Activated naive CD8-positive, alpha-beta T cell treated with anti-CD3 and anti-CD28 coated beads for 36 hours (primary cell): ENCODE results near the gene CELF2. TPM values are rescaled to one million over a fixed set of nuclear protein-coding genes. Genes with fewer than 3 reads are reported as not detected.

Experiments
- DNase-seq: peaks from one replicate; pipeline ENCODE4 v3.0.0; 2021
- H3K27ac Mint-ChIP-seq: one replicate; pipeline ENCODE4 v1.8.0; 2022; ENCODE audit warnings: mild to moderate bottlenecking, moderate library complexity, mixed read lengths
- H3K27me3 Mint-ChIP-seq: one replicate; pipeline ENCODE4 v1.8.0; 2022; ENCODE audit warnings: mild to moderate bottlenecking, mixed read lengths
- H3K36me3 Mint-ChIP-seq: one replicate; pipeline ENCODE4 v1.8.0; 2021; ENCODE audit warnings: mild to moderate bottlenecking, mixed read lengths
- H3K4me1 Mint-ChIP-seq: one replicate; pipeline ENCODE4 v1.8.0; 2021; ENCODE audit warnings: mixed read lengths
- H3K4me3 Mint-ChIP-seq: one replicate; pipeline ENCODE4 v1.8.0; 2022; ENCODE audit warnings: mild to moderate bottlenecking, moderate library complexity, mixed read lengths
- H3K9me3 Mint-ChIP-seq: one replicate; pipeline ENCODE4 v1.8.0; 2022; ENCODE audit warnings: mixed read lengths
- total RNA-seq, 2 experiments: library from RNA; stranded (reverse); gene quantifications; one replicate each; pipeline ENCODE4 v1.2.3, GENCODE V29; 2021

CELF2 gene
- total RNA-seq, 2 experiments from 2014 or later, result 137 to 139 TPM

DNA sequence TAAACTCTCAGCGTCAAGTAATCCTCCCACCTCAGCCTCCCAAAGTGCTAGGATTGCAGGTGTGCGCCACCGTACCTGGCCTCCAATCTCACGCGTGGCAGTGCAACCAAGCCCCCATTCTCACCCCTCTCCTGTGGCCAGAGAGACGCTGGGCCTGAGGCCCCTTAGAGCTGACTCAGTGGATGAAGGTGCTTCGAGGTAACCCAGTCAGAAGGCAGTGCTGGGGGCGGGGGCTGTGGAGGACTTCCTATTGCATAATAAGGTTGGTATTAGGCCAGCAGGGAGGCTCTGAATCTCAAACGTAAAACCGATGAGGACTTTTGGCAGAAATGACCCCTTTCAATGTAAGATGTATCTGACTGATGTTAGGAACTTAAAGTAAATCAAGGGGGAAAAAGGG is 364.5 kb downstream of the CELF2 start:
- Mint-ChIP-seq H3K4me1 (peaks cover 5% of the 10 kb centered on the region), H3K27me3 (no peaks in the 10 kb centered on the region), H3K36me3 (no peaks in the 10 kb centered on the region), H3K9me3 (no peaks in the 10 kb centered on the region), H3K27ac (no peak overlapping the region), H3K4me3 (no peak overlapping the region)
- DNase-seq, result no peak

DNA sequence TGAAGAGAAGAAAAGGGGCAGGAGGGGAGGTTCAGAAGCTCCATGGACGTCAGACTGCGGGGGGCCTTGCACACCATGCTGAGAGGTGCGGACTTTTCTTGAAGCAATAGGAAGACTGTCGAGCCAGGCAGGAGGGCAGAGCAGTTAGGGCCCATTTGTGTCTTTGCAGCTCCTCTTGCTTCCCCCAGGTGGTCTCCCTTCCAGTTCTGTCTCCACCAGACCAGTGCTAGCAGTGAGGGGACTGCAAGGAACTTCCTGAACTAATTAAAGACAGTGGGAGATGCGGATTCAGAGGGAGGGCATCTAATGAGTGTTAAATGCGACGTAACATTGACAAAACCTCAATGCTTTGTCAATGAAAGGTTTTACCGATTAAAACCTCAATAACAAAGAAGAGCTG is 368.4 kb downstream of the CELF2 start:
- H3K36me3 Mint-ChIP-seq, result no peaks in the 10 kb centered on the region
- H3K9me3 Mint-ChIP-seq, result no peaks in the 10 kb centered on the region
- H3K27me3 Mint-ChIP-seq, result no peaks in the 10 kb centered on the region
- H3K27ac Mint-ChIP-seq, result no peak overlapping the region
- H3K4me3 Mint-ChIP-seq, result no peak overlapping the region
- peaks cover 3% of the 10 kb centered on the region for H3K4me1 Mint-ChIP-seq
- no peak for DNase-seq
